NCI-H524 (cell line): ENCODE data around the gene SEMA3B.
"Not testable (repeated sequence)": the region's sequence is repeated elsewhere in the genome, so short reads cannot be mapped to it uniquely, and the experiment has no call there.

Experiments
- DNase-seq, 2 experiments: peaks; one replicate each; lab custom pipeline; 2025; lab: John Stamatoyannopoulos, UW

SEMA3B gene

DNA sequence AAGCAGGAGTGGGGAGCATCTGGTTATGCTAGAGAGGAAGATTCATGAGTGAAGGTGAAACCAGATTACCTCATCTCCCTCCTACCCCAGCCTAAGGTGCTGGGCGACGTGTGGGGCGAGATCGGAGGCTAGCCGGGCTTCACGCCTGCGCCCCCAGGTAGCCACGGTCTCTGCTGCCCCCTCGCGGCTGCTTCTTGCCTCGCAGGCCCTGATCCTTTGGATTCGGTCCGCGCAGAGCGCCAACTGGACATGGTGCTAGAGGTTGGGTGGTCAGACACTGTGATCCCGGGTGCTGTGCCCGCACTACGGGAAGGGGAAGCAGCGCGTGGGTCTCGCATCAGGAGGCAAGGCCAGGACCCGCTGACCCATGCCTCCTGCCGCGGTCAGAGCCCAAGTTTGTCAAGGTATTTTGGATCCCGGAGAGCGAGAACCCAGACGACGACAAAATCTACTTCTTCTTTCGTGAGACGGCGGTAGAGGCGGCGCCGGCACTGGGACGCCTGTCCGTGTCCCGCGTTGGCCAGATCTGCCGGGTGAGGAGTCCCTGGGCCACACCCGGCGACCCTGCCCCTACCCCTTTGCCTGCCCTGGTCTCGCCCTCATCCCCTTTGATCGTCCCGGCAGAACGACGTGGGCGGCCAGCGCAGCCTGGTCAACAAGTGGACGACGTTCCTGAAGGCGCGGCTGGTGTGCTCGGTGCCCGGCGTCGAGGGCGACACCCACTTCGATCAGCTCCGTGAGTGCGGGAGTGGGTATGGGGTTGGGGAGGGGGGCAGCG is 4.2 kb downstream of the SEMA3B start:
- DNase-seq = peak; percentile 37 to 69

DNA sequence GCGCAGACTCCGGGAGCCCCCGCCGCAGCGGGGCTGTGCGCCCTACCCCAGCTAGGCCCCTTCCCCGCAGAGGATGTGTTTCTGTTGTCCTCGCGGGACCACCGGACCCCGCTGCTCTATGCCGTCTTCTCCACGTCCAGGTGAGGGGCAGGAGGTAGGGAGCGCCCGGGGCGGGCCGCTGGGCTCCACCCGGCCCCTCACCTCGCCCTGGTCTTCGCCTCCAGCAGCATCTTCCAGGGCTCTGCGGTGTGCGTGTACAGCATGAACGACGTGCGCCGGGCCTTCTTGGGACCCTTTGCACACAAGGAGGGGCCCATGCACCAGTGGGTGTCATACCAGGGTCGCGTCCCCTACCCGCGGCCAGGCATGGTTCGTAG is 4.7 kb downstream of the SEMA3B start:
- no peak for DNase-seq

DNA sequence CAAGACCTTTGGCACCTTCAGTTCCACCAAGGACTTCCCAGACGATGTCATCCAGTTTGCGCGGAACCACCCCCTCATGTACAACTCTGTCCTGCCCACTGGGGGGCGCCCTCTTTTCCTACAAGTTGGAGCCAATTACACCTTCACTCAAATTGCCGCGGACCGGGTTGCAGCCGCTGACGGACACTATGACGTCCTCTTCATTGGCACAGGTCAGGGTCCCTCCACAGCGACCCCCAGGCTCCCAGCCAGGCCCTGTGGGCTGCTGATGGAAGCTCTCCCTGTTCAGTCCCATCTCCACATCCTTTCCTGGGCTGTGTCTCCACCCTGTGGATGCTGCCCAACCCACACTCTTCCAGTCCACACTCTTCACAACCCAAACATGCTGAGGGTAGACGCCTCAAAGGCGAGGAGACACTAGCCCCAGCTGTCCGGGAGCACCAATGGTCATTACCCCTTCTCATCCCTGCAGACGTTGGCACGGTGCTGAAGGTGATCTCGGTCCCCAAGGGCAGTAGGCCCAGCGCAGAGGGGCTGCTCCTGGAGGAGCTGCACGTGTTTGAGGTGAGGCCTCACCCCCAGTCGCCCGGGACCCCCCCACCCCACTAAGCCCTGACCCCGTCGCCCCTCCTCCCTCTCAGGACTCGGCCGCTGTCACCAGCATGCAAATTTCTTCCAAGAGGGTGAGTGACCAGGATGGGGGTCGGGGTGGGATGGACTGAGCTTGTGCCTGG is 5.6 kb downstream of the SEMA3B start:
- peak; percentile 33 to 56 for DNase-seq

DNA sequence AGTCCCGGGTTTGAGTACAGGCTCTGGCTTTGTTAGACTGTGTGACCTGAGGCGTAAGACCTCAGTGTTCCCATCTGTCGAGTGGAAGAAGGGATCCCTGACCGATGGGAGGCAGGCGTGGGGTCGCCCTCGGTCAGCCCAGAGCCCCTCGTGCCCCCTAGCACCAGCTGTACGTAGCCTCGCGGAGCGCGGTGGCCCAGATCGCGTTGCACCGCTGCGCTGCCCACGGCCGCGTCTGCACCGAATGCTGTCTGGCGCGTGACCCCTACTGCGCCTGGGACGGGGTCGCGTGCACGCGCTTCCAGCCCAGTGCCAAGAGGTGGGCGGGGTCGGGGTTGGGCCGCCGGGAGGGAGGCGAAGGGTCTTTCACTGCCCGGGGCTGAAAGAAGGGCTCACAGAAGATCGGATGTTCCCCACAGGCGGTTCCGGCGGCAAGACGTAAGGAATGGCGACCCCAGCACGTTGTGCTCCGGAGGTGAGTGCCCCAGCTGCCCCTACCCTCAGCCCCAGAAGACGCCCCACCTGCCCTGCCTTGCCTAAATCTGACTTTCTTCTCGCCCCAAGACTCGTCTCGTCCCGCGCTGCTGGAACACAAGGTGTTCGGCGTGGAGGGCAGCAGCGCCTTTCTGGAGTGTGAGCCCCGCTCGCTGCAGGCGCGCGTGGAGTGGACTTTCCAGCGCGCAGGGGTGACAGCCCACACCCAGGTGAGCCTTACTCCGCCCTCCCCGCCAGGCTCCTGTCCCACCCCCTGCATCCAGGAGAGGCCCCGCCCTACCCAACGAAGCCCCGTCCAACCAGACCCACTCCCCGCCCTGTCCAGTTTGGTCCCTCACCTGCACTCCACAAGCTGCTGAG is 6.4 kb downstream of the SEMA3B start:
- DNase-seq = no peak

DNA sequence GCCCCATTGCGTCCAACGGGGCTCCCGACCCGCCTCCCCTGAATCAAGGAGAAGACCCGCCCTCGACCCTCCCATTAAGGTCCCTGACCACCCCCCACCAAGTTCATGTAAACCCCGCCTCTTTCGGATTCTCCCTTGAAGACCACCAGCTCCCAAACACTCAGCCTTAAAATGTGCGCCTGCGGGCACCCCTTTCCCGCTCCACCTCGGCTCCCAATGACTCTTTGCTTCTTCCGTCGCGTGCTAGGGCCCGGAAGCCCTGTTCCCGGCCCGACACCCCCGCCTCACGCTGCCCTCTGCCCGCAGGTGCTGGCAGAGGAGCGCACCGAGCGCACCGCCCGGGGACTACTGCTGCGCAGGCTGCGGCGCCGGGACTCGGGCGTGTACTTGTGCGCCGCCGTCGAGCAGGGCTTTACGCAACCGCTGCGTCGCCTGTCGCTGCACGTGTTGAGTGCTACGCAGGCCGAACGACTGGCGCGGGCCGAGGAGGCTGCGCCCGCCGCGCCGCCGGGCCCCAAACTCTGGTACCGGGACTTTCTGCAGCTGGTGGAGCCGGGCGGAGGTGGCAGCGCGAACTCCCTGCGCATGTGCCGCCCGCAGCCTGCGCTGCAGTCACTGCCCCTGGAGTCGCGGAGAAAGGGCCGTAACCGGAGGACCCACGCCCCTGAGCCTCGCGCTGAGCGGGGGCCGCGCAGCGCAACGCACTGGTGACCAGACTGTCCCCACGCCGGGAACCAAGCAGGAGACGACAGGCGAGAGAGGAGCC is 7.2 kb downstream of the SEMA3B start:
- no peak for DNase-seq

DNA sequence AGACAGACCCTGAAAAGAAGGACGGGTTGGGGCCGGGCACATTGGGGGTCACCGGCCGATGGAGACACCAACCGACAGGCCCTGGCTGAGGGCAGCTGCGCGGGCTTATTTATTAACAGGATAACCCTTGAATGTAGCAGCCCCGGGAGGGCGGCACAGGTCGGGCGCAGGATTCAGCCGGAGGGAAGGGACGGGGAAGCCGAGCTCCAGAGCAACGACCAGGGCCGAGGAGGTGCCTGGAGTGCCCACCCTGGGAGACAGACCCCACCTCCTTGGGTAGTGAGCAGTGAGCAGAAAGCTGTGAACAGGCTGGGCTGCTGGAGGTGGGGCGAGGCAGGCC is 7.8 kb downstream of the SEMA3B start:
- DNase-seq = no peak

DNA sequence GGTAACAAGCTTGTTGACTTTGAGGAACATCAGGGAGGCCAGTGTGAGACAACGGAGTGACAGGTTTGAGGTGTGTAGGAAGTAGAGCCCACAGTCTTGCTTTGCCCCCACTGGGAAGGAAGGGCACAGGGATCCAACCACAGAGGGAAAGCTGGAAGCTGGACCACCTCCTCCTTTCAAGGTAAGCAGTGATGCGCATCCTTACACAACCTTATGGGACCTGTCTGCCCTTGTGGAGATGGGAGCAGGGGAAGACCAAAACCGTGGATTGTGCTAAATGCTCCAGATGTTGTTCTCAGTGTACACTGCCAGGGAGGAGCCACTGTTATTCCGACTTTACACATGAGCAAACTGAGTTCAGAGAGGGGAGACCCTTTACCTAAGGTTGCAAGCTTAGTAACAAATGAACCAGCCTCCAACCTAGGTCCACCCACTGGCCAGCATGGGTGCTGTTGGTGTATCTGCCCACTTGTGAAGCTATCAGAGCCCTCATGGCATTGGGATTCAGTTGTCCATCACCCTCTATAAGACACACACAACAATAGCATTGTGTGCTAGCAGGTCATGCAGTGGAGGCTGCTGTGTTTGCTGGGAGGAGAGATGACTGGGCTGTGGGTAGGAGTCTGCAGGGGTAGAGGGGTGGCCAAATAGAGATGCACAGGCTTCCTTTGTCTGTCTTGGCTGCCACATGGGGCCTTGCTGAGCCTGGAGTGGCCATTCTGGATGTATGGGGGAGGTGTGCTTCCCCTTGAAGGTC is 9.4 kb downstream of the SEMA3B start:
- no peak for DNase-seq

DNA sequence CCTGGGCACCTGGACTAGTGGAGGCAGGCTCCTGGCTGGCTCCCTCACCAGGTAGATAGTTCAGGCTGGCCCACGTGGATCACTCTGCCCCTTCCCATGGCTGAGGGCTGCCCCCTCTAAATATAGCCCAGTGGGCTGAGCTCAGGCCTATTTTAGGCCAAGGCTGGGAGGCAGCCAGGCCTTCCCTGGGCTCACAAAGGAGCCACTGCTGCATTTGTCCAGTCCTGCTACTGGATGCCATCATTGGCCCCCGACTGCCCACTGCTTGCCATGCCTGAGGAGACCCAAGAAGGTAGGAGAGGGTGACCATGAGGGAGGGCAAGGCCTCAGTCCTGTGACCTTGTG is 9.9 kb downstream of the SEMA3B start, which contains the start of gene LSMEM2:
TSS of gene LSMEM2 (plus strand) at position 208 of the 345 bp plus-strand sequence. CDS start at position 235, 27 bp downstream.
- DNase-seq = no peak

DNA sequence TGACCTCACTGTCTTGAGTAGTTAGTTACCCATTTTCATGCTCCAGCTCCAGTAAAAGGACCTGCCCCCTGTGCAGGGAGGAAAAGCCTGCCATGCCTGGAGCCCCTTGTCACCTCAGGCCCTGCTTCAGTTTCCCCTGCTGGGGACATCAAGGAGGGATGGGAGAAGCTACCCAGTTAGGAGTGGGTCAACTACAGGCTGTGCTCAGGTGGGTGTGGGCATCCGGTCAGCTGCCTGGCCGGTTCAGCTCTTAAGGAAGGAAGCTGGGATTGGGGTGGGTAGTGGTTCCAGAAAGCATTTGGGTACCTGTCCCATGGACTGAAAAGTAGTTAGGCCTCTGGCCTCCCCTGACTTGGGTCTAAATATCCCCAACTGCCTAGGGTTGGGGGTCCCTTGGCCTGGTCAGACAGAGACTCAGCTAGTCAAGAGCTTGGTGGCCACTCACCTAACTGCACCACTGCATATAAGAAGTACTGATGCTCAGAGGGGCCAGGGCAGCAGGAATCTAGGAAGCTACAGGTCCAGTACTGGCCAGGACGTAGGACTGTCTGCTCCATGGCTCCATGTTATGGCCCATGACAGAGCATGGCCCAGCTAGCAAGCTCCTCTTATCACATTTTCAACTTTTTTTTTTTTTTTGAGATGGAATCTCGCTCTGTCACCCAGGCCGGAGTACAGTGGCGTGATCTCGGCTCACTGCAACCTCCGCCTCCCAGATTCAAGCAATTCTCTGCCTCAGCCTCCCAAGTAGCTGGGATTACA is 10.5 kb downstream of the SEMA3B start:
- no peak for DNase-seq

DNA sequence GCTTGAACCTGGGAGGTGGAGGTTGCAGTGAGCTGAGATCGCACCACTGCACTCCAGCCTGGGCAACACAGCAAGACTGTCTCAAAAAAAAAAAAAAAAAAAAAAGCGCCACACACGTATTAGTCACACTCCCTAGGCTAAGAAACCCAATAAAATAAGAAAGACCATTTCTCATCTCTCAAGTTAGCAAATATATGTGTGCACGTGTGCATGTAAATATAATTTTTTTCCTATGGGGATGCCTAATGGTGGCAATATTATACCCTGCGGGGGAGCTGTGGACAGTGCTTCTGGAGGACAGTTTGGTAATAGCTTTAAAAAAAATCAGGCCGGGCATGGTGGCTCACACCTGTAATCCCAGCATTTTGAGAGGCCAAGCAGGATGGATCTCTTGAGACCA is 15.2 kb downstream of the SEMA3B start:
- DNase-seq = not testable (repeated sequence)

DNA sequence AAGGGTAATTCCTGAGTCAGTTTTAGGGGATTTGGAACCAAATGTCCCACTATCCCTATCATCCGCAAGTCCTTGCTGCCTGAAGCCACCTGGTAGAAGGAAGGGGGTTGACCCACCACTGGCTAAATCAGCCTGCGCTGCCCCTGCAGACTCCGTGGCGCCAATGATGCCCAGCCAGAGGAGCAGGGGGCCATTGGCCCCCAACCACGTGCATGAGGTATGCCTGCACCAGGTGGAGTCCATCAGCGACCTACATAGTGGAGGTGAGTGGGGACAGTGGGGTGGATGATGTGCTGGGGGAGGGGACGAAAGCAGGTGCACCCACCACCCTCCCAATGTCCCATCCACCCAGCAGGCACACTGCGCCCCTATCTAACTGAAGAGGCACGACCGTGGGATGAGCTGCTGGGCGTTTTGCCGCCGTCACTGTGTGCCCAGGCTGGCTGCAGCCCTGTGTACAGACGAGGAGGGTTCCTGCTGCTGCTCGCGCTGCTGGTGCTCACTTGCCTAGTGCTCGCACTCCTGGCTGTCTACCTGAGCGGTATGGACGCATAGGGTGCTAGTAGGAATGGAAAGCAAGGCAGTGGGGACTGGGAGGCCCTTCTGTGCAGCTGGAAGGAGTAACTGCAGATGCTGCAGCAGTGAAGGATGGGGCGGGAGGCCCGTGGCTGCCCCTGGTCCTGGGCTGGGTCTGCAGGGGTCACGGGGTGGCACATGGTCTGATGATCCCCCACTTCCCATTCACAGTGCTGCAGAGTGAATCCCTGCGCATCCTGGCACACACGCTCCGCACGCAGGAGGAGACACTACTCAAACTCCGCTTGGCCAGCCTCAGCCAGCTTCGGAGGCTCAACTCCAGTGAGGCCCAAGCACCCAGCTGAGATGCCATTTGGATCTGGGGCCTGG is 17.6 kb downstream of the SEMA3B start:
- no peak for DNase-seq

DNA sequence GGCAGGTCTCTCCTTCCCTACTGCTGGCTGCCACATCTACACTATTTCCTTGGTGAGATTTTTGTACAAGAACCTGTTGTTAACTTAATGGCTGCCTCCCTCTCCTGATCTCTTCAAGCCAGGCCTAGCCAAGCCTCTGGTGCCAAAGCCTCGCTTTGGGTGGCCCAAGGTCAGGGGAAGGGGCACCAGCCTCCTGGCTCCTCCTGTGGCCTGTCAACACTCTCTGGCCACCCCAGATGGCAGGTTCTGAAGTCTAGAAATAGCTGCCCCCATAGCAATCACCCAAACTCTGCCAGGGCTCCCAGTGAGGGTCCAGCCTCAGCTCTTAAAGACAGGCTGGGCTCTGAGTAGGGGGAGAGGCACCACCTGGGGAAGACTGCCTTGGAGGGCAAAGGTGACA is 18.3 kb downstream of the SEMA3B start:
- DNase-seq = no peak

DNA sequence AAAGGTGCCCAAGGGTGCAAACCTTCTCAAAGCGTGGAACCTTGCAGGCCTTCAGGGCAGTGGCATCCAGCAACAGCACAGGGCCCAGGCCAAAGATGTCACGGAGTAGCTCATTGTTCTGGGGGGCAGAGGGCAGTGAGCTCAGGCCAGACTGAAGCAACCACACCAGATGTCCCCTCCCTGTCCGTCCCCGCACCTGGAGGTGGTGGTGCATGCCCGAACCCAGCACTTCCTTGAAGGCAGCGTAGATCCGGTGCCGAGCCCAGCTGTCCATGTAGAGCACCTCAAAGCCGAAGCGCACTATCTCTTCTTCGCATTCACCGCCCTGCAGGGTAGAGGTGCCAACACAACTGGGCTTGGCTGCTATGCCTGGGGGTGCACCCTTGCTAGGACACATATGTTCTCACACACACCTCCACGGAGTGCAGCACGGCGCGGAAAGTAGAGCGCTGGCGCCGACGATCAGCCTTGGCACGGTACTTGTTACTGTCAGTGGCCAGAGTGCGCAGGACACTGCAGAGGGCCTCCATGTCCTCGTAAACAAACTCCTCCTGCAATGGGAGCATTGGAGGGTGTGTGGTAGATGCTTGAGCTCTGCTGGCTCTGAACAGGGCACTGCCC is 19.6 kb downstream of the SEMA3B start:
- DNase-seq = no peak

DNA sequence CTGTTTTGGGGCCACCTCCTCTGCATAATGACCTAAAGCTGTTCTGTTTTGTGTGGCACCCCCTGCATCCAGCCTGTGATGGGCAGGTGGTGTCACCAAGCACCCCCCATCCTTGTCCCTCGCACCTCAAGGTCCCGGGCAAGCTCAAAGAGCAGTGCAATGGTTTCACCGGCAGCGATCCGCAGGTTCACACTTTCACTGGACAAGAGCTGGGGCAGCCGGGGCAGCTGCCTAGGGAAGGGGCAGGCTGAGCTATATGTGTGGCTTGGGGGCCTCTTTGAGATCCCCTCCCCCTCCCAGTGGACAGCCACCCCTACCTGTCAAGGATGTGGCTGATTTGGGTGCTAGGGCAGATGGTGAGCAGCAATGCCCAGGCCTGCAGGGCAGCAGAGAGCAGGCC is 20.2 kb downstream of the SEMA3B start:
- no peak for DNase-seq

DNA sequence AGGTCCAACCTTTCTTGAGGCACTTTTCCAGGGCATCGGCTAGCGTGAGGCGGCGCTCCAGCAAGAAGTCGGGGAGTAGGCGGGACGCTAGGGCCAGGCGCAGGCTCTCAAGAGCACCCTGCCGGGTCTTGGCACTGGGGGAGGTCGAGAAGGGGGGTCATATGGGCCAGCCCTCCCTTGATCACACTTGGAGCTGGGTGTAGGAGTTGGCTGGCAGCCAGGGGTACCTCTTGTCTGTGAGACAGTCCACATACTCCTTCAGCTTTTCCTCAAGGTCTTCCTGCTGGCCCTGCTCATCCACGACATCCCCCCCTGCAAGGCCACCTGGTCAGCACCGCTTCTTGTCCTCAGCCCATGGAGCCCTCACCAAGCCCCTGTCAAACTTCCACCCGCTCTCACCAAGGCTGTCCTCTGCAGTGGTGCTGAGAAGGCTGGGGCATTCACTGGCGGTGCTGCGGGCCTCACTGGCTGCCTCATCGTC is 21.3 kb downstream of the SEMA3B start:
- no peak for DNase-seq

DNA sequence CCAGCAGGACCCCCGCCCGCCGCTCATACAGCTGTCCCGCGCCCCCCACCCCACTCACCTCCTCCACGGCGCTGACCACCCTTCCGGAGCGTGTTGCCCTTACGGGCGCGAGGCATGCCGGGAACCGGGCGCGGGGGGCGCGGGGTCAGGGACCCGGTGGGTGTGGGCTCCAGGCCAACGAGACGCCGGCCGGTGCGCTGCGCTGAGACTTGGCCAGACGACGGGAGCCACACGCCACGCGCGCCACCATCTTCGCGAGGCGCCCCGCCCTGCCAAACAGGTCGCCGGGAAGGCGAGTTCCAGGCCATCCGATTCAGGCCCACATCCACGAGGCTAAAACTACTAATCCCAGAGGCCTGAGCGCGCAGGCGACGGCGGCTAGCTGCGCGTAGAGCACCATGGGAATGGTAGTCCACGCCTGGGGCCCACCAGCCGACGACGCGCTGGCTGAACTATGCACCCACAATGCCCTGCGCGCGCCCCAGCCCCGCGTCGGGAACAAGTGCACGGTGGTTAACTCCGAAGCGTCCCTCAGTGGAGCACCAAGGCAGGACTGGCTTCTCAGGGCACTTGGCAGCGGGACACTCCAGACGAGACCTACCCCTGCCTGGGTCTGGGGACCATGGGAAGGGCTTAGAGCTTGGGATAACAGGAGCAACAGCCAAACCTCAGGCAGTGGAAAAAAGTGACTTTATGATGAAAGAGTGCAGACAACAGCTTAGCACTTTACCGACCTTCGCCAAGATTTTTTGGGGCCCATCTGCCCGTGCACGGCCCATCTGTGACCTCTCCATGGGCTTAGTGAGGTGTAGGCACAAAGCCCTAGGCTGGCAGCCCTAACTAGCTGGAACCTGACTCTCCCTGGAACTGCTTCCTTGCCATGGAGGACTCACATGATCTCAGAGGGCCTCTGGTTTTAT is 23.5 kb downstream of the SEMA3B start, which contains the start of gene IFRD2:
TSS of gene IFRD2 (minus strand) at position 271 of the 920 bp plus-strand sequence. CDS start at position 116, 155 bp downstream.
- DNase-seq = peak; percentile 93 to 97

DNA sequence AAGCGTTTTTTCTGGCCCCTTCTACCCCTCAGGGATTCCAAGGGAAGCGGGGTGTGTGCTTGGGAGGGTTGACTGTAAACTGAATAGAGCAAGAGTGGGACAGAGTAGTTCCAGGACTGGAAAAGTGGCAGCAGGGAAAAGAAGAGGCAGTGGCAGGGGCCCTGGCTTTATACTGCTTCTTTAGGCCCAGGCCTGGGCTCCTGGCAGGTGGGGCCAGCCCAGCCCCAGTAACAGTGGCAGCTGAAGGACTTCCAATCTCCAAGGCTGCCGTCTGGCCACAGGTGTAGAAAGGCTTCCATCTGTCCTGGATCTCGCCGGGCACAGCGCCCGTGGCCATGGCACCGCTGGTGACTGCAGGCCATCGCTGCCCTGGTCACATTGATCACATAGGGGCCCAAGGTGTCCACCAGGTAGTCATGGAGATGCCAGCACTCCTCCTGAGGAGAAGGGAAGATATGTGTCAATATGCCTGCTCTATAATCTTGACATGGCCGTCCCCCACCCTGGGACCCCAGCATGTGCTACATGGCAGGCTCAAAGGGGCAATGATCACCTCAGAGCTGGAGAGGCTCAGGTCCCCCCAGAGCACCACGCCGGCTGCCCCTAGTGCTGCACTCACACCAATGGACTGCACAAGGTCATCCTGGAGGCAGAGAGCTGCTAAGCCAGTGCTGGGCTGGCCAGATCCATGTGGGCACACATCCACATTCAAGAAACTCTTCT is 24.3 kb downstream of the SEMA3B start:
- no peak for DNase-seq
